IMR-90 (cell line): ENCODE results near the gene RFK. TPM values are rescaled to one million over a fixed set of nuclear protein-coding genes. Genes with fewer than 3 reads are reported as not detected.

Source experiments
- ATAC-seq: fragments of 200-7000 bp; cut with Tn5 transposase; 2 replicates; pipeline ENCODE4 v1.9.1; 2020; ENCODE audit warnings: low read depth, mild to moderate bottlenecking, moderate library complexity
- BruUV-seq: library from RNA; stranded (reverse); fragments of 400-500 nt; replicated peaks from 2 replicates; lab custom pipeline; 2021; lab: Mats Ljungman, UMichigan
- CTCF ChIA-PET: fragments of 300-600 bp; formaldehyde crosslinking; extraction: SDS; loops from one replicate; lab custom pipeline; 2021; ENCODE audit warnings: antibody characterized with exemption; lab: Yijun Ruan, JAX
- POLR2A ChIA-PET: fragments of 300-600 bp; sonication (Branson Sonifier 250); formaldehyde crosslinking; loops from one replicate; lab custom pipeline; 2022; ENCODE audit warnings: antibody characterized with exemption; ENCODE audit not compliant: unreplicated experiment; lab: Charles Lee
- DNase-seq: peaks from one replicate; pipeline ENCODE4 v3.0.0; 2013
- H2AFZ ChIP-seq: replicated peaks from 2 replicates; pipeline ENCODE3; 2013; ENCODE audit warnings: low read length, mild to moderate bottlenecking; ENCODE audit not compliant: poor library complexity
- H2AK5ac ChIP-seq: 2 replicates; pipeline ENCODE4 v1.6.1; 2013; ENCODE audit warnings: low read depth, low read length, inconsistent platforms
- H2AK9ac ChIP-seq: replicated peaks from 2 replicates; pipeline ENCODE3; 2013; ENCODE audit warnings: mild to moderate bottlenecking, low read depth, low read length, moderate library complexity; ENCODE audit not compliant: poor library complexity
- H2BK120ac ChIP-seq: 2 replicates; pipeline ENCODE4 v1.6.1; 2013; ENCODE audit warnings: low read depth, low read length, inconsistent platforms
- H2BK15ac ChIP-seq: 3 replicates; pipeline ENCODE4 v1.6.1; 2013; ENCODE audit warnings: low read depth, low read length, inconsistent platforms
- H2BK20ac ChIP-seq: 2 replicates; pipeline ENCODE4 v1.6.1; 2013; ENCODE audit warnings: low read depth, mild to moderate bottlenecking, inconsistent platforms, low read length, moderate library complexity
- H2BK5ac ChIP-seq: 2 replicates; pipeline ENCODE4 v1.6.1; 2013; ENCODE audit warnings: mild to moderate bottlenecking, low read depth, low read length, inconsistent platforms; ENCODE audit not compliant: poor library complexity, severe bottlenecking
- H3K14ac ChIP-seq: replicated peaks from 2 replicates; pipeline ENCODE4 v1.6.1; 2013; ENCODE audit warnings: low read depth, low read length, inconsistent platforms
- H3K18ac ChIP-seq: 2 replicates; pipeline ENCODE4 v1.6.1; 2013; ENCODE audit warnings: low read depth, low read length, control low read depth
- H3K23ac ChIP-seq: 2 replicates; pipeline ENCODE4 v1.6.1; 2013; ENCODE audit warnings: low read depth, low read length, inconsistent platforms
- H3K27ac ChIP-seq: 2 replicates; pipeline ENCODE4 v1.5.1; 2013; ENCODE audit warnings: mild to moderate bottlenecking, control low read depth, low read length; ENCODE audit not compliant: insufficient read depth
- H3K27me3 ChIP-seq: 2 replicates; pipeline ENCODE4 v1.6.1; 2013; ENCODE audit warnings: low read length; ENCODE audit not compliant: control insufficient read depth, insufficient read depth
- H3K36me3 ChIP-seq: 2 replicates; pipeline ENCODE4 v1.6.1; 2013; ENCODE audit warnings: low read length, mixed read lengths; ENCODE audit not compliant: control insufficient read depth, insufficient read depth
- H3K4ac ChIP-seq: 2 replicates; pipeline ENCODE4 v1.6.1; 2013; ENCODE audit warnings: low read depth, low read length, inconsistent platforms
- H3K4me1 ChIP-seq: 2 replicates; pipeline ENCODE4 v1.6.1; 2013; ENCODE audit warnings: low read length, mixed read lengths; ENCODE audit not compliant: control insufficient read depth, insufficient read depth
- H3K4me2 ChIP-seq: 2 replicates; pipeline ENCODE4 v1.6.1; 2013; ENCODE audit warnings: low read depth, mild to moderate bottlenecking, control low read depth, low read length, moderate library complexity
- H3K4me3 ChIP-seq: 2 replicates; pipeline ENCODE4 v1.5.1; 2013; ENCODE audit warnings: low read depth, mild to moderate bottlenecking, control low read depth, low read length, moderate library complexity; ENCODE audit not compliant: insufficient read depth
- H3K56ac ChIP-seq: 2 replicates; pipeline ENCODE4 v1.6.1; 2013; ENCODE audit warnings: low read length, inconsistent platforms; ENCODE audit not compliant: insufficient read depth; ENCODE audit errors: extremely low read depth
- H3K79me1 ChIP-seq, 2 experiments: 2 replicates each; pipeline ENCODE4 v1.6.1; 2013; ENCODE audit warnings: low read length in 2 of 2, inconsistent platforms in 1 of 2, low read depth in 1 of 2
- H3K9ac ChIP-seq: 2 replicates; pipeline ENCODE4 v1.6.1; 2013; ENCODE audit warnings: low read depth, low read length, control low read depth
- H3K9me1 ChIP-seq: 2 replicates; pipeline ENCODE4 v1.6.1; 2013; ENCODE audit warnings: low read length, inconsistent platforms; ENCODE audit not compliant: insufficient read depth
- H3K9me3 ChIP-seq: 2 replicates; pipeline ENCODE4 v1.6.1; 2013; ENCODE audit warnings: low read length; ENCODE audit not compliant: control insufficient read depth, insufficient read depth
- H4K20me1 ChIP-seq: 2 replicates; pipeline ENCODE4 v1.6.1; 2013; ENCODE audit warnings: low read length, inconsistent platforms; ENCODE audit not compliant: insufficient read depth
- H4K5ac ChIP-seq: 2 replicates; pipeline ENCODE4 v1.6.1; 2013; ENCODE audit warnings: mild to moderate bottlenecking, low read depth, low read length, control low read depth
- H4K8ac ChIP-seq, 2 experiments: 2 replicates each; pipeline ENCODE4 v1.6.1; 2013; ENCODE audit warnings: low read depth in 2 of 2, low read length in 2 of 2, control low read depth in 1 of 2, inconsistent platforms in 1 of 2
- H4K91ac ChIP-seq: 2 replicates; pipeline ENCODE4 v1.6.1; 2013; ENCODE audit warnings: low read depth, low read length, inconsistent platforms; ENCODE audit not compliant: insufficient read depth
- CEBPB ChIP-seq: IDR thresholded peaks from 2 replicates; pipeline ENCODE4 v1.6.1; 2012; ENCODE audit warnings: low read depth, low read length, improper control_type of control experiment
- CHD1 ChIP-seq: IDR thresholded peaks from 2 replicates; pipeline ENCODE4 v1.6.1; 2012; ENCODE audit warnings: low read depth, low read length, improper control_type of control experiment
- CTCF ChIP-seq: conservative IDR thresholded peaks from 2 replicates; pipeline ENCODE4 v1.5.1; 2012; ENCODE audit warnings: mild to moderate bottlenecking, low read depth, low read length, improper control_type of control experiment
- ELK1 ChIP-seq: fragments of 150-350 bp; IDR thresholded peaks from 2 replicates; pipeline ENCODE4 v1.6.1; 2016; ENCODE audit warnings: low read depth, mild to moderate bottlenecking, low read length, moderate library complexity, borderline replicate concordance
- FOS ChIP-seq: fragments of 150-350 bp; IDR thresholded peaks from 2 replicates; pipeline ENCODE4 v1.6.1; 2016; ENCODE audit warnings: low read depth, low read length
- MAFK ChIP-seq: IDR thresholded peaks from 2 replicates; pipeline ENCODE4 v1.6.1; 2012; ENCODE audit warnings: low read depth, low read length, improper control_type of control experiment
- MXI1 ChIP-seq: IDR thresholded peaks from 2 replicates; pipeline ENCODE4 v1.6.1; 2012; ENCODE audit warnings: low read depth, mild to moderate bottlenecking, low read length, moderate library complexity, borderline replicate concordance
- POLR2A ChIP-seq: IDR thresholded peaks from 2 replicates; pipeline ENCODE4 v1.6.1; 2012; ENCODE audit warnings: mild to moderate bottlenecking, low read depth, low read length
- RCOR1 ChIP-seq: IDR thresholded peaks from 2 replicates; pipeline ENCODE4 v1.6.1; 2012; ENCODE audit warnings: mild to moderate bottlenecking, low read length, improper control_type of control experiment; ENCODE audit not compliant: insufficient replicate concordance
- RFX5 ChIP-seq: IDR thresholded peaks from 2 replicates; pipeline ENCODE4 v1.8.0; 2012; ENCODE audit warnings: low read depth, mild to moderate bottlenecking, low read length, moderate library complexity
- SMC3 ChIP-seq: fragments of 150-350 bp; IDR thresholded peaks from 2 replicates; pipeline ENCODE4 v1.6.1; 2016; ENCODE audit warnings: low read depth, mild to moderate bottlenecking, antibody characterized with exemption, low read length, moderate library complexity
- WGBS, 2 experiments: methylation state at CpG; one replicate each; pipeline versions ENCODE4 v1.1.5 to v1.1.7; 2013; ENCODE audit warnings: missing lambda C conversion rate in 2 of 2; ENCODE audit not compliant: insufficient read length in 1 of 2; ENCODE audit errors: extremely low coverage in 2 of 2; 5-methylcytosine and 5-hydroxymethylcytosine counted together
- dilution Hi-C: fragments of 300-500 bp; cut with HindIII; formaldehyde crosslinking; loops from one replicate; pipeline ENCODE4 v1.14.3; 2018; ENCODE audit warnings: low sequenced_read_pairs; ENCODE audit not compliant: unreplicated experiment
- in situ Hi-C: fragments of 300-500 bp; cut with MboI; formaldehyde crosslinking; loops from 3 replicates; pipeline ENCODE4 v1.14.3; 2019; ENCODE audit warnings: low sequenced_read_pairs, inconsistent platforms, mixed read lengths
- intact Hi-C: fragments of 100-400 bp; cut with micrococcal nuclease; formaldehyde crosslinking; loops from 2 replicates; pipeline ENCODE4 v1.10.0; 2022
- polyA plus RNA-seq, 3 experiments: library from polyadenylated mRNA; depleted of rRNA; stranded (reverse); fragments of >200 nt; gene quantifications; 2 replicates each; pipeline ENCODE4 v1.2.3, GENCODE V29; 2012; ENCODE audit warnings: low replicate concordance in 1 of 3
- total RNA-seq: library from RNA; depleted of rRNA; stranded (reverse); fragments of >200 nt; gene quantifications from 2 replicates; pipeline ENCODE4 v1.2.3, GENCODE V29; 2012
- TF ChIP-seq, protein P1 (sequence below): fragments of 150-350 bp; IDR thresholded peaks from 2 replicates; pipeline ENCODE4 v1.6.1; 2017; ENCODE audit warnings: mild to moderate bottlenecking, antibody characterized with exemption, low read length, low read depth

Gene RFK
- total and polyA plus RNA-seq, 2 of the 4 experiments (the other 2 are of a cell fraction), result 10.3 to 13.8 TPM

GRCh38 chr9:76352026-76352620 is 42.1 kb downstream of the RFK start:
- H4K5ac ChIP-seq, result no peak overlapping the region
- H4K20me1 ChIP-seq, result no peaks in the 10 kb centered on the region
- no peak overlapping the region for H3K4ac ChIP-seq
- peaks cover 2% of the 10 kb centered on the region; the same call in 1 of the 2 replicates for H3K9me1 ChIP-seq
- no peak overlapping the region for H3K9ac ChIP-seq
- H2AFZ ChIP-seq, result no peak overlapping the region
- no peaks in the 10 kb centered on the region for H3K36me3 ChIP-seq
- H2BK120ac ChIP-seq, result no peak overlapping the region
- H3K56ac ChIP-seq, result no peak overlapping the region
- no TSS peak for BruUV-seq
- no peak overlapping the region for H2AK5ac ChIP-seq
- no peak overlapping the region for H3K27ac ChIP-seq
- POLR2A ChIA-PET, result no interaction called here
- H3K9me3 ChIP-seq, result no peaks in the 10 kb centered on the region; the same call in 1 of the 2 replicates
- no peak overlapping the region for H3K23ac ChIP-seq
- WGBS, 2 experiments, result no CpG with 5 or more reads among the region's 4 CpGs
- no peak overlapping the region for H3K4me3 ChIP-seq
- no peak for ATAC-seq
- no peak overlapping the region for H2BK15ac ChIP-seq
- H3K14ac ChIP-seq, result no peak overlapping the region
- CTCF ChIA-PET, result no interaction called here
- DNase-seq, result no peak
- no peak overlapping the region for H3K18ac ChIP-seq
- no peak overlapping the region for H2BK20ac ChIP-seq
- H2AK9ac ChIP-seq, result no peak overlapping the region
- no peaks in the 10 kb centered on the region for H3K4me1 ChIP-seq
- dilution Hi-C loops, result no loop called here
- intact Hi-C loops, result no loop called here
- H4K8ac ChIP-seq, result no peak overlapping the region
- no peak overlapping the region for H2BK5ac ChIP-seq
- in situ Hi-C loops, result no loop called here
- no peak overlapping the region for H3K4me2 ChIP-seq
- TF ChIP-seq CTCF, result no peak
- no peak for TF ChIP-seq POLR2A
- no peak for TF ChIP-seq CEBPB
- no peak for TF ChIP-seq ELK1
- TF ChIP-seq, protein P1, sequence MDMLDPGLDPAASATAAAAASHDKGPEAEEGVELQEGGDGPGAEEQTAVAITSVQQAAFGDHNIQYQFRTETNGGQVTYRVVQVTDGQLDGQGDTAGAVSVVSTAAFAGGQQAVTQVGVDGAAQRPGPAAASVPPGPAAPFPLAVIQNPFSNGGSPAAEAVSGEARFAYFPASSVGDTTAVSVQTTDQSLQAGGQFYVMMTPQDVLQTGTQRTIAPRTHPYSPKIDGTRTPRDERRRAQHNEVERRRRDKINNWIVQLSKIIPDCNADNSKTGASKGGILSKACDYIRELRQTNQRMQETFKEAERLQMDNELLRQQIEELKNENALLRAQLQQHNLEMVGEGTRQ, result no peak
- no peak for TF ChIP-seq MAFK
- TF ChIP-seq FOS, result no peak
- no peak for TF ChIP-seq MXI1
- no peak for TF ChIP-seq RCOR1
- TF ChIP-seq RFX5, result no peak
- TF ChIP-seq CHD1, result no peak
- no peak for TF ChIP-seq SMC3
- peaks cover 12% of the 10 kb centered on the region for H3K27me3 ChIP-seq
- no peaks in the 10 kb centered on the region for H3K79me1 ChIP-seq
- no peak overlapping the region for H4K91ac ChIP-seq
